Keratinocyte (primary cell): ENCODE measurements around the gene NPIPB9.

Experiments
- EZH2 ChIP-seq: IDR thresholded peaks from one replicate; pipeline ENCODE4 v1.6.1; 2012; ENCODE audit warnings: inconsistent platforms, mild to moderate bottlenecking, low read length, moderate library complexity
- TF ChIP-seq, protein P1 (sequence below), 3 experiments: IDR thresholded peaks in 1 of 3; conservative IDR thresholded peaks in 1 of 3; optimal IDR thresholded peaks in 1 of 3; 2 replicates in 2 of 3; 3 replicates in 1 of 3; pipeline versions ENCODE3 to v1.5.1; 2011; ENCODE audit warnings: low read length in 3 of 3, mild to moderate bottlenecking in 3 of 3, moderate library complexity in 2 of 3, control low read depth in 1 of 3, inconsistent platforms in 1 of 3; ENCODE audit not compliant: insufficient read depth in 2 of 3; ENCODE audit errors: extremely low read depth in 1 of 3

DNA sequence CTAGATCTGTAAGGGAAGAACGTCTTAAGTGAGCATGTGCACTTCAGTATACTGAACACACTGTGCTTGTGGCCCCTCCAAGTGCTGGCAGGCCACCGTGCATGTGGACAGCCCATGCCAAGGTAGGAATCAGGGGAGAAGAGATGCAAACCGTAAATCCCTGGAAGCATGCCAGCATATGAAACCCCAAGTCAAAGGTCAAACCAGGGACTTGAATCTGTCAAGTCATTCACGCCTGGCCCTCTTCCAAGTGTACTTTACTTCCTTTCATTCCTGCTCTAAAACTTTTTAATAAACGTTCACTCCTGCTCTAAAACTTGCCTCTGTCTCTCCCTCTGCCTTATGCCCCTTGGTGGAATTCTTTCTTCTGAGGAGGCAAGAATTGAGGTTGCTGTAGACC lies 68.4 kb downstream of the NPIPB9 start:
- TF ChIP-seq, protein P1, sequence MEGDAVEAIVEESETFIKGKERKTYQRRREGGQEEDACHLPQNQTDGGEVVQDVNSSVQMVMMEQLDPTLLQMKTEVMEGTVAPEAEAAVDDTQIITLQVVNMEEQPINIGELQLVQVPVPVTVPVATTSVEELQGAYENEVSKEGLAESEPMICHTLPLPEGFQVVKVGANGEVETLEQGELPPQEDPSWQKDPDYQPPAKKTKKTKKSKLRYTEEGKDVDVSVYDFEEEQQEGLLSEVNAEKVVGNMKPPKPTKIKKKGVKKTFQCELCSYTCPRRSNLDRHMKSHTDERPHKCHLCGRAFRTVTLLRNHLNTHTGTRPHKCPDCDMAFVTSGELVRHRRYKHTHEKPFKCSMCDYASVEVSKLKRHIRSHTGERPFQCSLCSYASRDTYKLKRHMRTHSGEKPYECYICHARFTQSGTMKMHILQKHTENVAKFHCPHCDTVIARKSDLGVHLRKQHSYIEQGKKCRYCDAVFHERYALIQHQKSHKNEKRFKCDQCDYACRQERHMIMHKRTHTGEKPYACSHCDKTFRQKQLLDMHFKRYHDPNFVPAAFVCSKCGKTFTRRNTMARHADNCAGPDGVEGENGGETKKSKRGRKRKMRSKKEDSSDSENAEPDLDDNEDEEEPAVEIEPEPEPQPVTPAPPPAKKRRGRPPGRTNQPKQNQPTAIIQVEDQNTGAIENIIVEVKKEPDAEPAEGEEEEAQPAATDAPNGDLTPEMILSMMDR (optimal IDR thresholded peaks at IDR 0.05 in 1 of 3, IDR thresholded peaks at IDR 0.05 in 1 of 3, conservative IDR thresholded peaks at IDR 0.05 in 1 of 3; ENCODE audit: extremely low read depth in 1 of 3, insufficient read depth in 2 of 3, low read length in 3 of 3): no peak
- no peak for TF ChIP-seq EZH2
